ENCODE results near the gene INTS1.

The INTS1 gene

DNA sequence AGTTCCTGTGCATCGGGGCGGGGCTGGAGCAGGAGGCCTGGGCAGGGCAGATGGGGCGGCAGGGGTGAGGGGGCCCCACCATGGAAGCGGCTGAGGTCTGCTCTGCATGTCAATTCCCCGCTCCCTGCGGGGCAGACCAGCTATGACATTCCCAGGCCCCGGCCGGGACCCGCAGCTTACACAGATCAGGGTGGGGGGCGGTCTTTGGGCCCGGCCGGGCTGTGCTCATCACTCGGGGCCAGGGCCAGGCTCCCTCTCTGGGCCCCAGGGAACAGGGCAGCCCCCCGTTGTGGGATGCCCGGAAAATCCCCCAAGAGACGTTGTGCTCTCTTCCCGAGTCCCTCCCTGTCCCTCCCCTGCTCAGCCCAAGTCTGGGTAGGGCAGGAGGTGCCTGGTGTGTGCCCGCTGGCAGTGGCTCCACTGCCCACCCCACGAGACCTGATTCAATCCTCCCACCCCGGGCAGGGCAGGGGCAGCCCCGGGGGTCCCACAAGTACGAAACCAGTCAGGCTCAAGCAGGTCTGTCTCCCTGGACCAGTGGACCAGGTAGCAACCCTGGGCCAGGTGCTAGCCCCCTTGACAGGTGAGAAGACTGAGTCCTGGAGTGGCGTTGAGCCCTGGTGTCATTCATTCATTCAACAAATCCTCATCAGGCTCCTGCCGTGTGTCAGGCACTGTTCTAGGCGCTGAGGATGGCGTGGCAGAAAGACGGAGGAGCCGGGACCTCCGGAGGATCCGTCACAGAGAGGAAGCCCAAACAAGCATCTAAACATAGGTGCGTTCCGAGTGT lies 73.9 kb downstream of the INTS1 start:
- DNase-seq, result no peak

DNA sequence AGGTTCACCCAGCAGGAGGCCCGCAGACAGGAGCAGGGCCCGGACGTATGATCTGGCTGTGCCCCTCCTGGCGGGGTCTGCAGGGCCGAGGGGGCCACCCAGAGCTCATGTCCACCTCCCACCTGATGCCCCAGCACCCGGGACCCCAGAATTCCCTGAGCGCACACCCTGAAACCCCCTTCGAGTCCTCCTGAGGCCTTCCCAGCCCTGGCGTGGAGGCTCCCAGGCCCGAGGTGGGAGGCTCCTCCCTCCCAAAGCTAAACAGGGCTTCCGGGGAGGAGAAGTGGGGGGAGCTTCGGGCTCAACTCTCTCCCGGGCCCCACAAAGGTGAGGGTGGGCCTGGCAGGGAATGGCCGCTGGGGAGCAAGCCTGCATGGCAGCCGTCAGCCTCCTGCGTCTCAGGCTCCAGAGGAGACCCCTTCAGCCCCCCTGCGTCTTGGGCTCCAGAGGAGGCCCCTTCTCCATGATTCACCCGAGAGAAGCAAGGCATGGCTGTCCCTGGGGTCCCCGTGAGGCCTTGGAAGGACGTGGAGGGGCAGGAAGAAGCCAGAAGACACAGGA lies 75.2 kb downstream of the INTS1 start:
- no peak for DNase-seq

- no peak for DNase-seq
These were observed 77.0 kb downstream of the INTS1 start for GRCh38 chr7:1427064-1427657.

DNA sequence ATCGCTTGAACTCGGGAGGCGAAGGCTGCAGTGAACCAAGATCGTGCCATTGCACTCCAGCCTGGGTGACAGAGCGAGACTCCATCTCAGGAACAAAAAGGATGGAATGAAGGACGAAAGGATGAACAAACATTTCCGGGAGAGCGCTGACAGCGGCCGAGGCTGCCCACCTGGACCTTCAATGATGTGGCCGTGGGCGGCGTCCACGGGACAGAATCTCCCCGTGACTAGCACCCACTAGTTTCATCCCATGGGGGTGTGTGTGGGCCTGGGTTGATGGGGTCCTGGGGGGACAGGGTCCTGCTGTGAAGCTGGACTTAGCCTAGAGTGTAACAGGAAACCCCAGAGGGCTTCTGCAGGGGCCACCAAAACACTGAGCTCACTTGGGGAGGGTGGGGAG lies 77.7 kb downstream of the INTS1 start:
- no peak for DNase-seq

- DNase-seq, result no peak
These were observed 78.7 kb downstream of the INTS1 start for GRCh38 chr7:1425292-1426136.

GRCh38 chr7:1424041-1424440 lies 80.1 kb downstream of the INTS1 start:
- no peak for DNase-seq

DNA sequence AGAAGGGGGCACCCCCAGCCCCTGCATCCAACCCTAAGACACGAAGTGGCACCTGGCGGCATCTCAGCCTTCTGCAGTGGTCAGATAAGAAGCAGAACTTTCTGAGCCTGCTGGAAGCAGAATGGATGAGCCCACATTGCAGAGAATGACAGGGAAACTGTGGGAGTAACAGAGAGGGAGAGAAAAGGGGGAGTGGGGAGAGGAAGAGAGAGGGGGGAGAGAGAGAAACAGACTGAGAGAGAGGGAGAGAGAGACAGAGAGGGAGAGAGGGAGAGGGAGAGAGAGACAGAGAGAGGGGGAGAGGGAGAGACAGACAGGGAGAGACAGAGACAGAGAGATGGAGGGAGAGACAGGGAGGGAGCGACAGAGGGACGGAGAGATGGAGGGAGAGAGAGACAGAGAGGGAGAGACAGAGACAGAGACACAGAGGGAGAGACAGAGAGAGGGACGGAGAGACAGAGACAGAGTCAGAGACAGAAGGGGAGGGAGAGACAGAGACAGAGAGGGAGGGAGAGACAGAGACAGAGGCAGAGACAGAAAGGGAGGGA lies 80.9 kb downstream of the INTS1 start:
- DNase-seq, result no peak

GRCh38 chr7:1422512-1423263 lies 81.5 kb downstream of the INTS1 start:
- no peak for DNase-seq

GRCh38 chr7:1421946-1422345 lies 82.2 kb downstream of the INTS1 start:
- DNase-seq, result no peak

DNA sequence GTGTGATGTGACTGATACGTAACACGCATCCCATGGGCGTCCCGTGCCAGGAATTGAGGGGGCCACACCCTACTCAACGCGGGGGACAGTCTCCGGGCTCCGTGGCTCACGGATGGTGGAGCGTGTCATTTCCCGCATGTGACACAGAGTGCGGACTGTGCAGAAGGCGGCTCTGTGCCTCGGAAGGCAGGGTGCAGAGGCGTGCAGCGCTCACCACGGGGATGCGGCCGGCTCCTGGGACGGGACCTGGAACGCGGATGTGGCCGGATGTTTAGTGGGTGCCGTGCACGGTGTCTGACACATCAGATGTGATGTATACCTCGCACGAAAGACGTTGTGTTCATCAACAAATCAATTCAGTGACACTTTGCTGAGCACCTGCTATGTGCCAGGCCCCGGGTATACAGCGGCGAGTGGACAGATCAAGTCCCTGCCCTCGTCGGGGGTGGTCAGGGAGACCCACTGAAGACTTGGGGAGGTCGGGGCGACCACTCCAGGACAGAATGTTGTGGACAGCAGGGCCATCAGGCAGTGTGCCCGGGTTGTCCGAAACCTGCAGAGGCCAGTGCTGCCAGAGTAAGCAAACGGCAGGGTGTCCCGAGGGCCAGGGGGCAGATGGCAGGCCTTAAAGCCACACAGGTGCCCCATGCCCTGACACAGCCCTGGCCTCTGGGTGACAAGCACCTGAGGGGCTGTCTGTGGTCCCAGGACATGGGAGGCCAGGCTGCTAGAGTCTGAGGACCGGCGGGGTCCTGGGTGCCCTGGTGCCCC lies 83.0 kb downstream of the INTS1 start:
- DNase-seq, result no peak
